AG04449 (cell line): ENCODE data around the gene RGS16.

Source experiments
- CTCF ChIA-PET: fragments of 350-600 bp; formaldehyde crosslinking; extraction: SDS; loops from one replicate; lab custom pipeline; 2021; ENCODE audit warnings: antibody characterized with exemption; lab: Yijun Ruan, JAX
- POLR2A ChIA-PET: fragments of 400-600, 350-600 bp; formaldehyde crosslinking; extraction: SDS; loops from one replicate; lab custom pipeline; 2020; ENCODE audit warnings: antibody characterized with exemption, inconsistent platforms; lab: Yijun Ruan, JAX
- DNase-seq: peaks from one replicate; pipeline ENCODE4 v3.0.0-alpha.2; 2010; ENCODE audit warnings: low read depth, low spot score
- H3K4me3 ChIP-seq: 2 replicates; pipeline ENCODE4 v1.5.1; 2011; ENCODE audit warnings: low read depth, mild to moderate bottlenecking, control low read depth, low read length
- CTCF ChIP-seq: IDR thresholded peaks from one replicate; pipeline ENCODE4 v1.5.1; 2011; ENCODE audit warnings: mild to moderate bottlenecking, moderate library complexity, low read length, control low read depth, inconsistent platforms; ENCODE audit not compliant: insufficient read depth; ENCODE audit errors: missing control alignments

Gene RGS16

GRCh38 chr1:182608845-182609610 lies 4.8 kb upstream of the RGS16 start:
- DNase-seq: no peak
- H3K4me3 ChIP-seq: no peak overlapping the region
- no peak for TF ChIP-seq CTCF
- POLR2A ChIA-PET: no interaction called here
- CTCF ChIA-PET: interaction anchor here (13.7 to 23.1 kb wide), 2 partner anchors 11 to 177 kb away, joined by 184 to 997 read pairs; partner anchors contain the start of gene NPL

DNA sequence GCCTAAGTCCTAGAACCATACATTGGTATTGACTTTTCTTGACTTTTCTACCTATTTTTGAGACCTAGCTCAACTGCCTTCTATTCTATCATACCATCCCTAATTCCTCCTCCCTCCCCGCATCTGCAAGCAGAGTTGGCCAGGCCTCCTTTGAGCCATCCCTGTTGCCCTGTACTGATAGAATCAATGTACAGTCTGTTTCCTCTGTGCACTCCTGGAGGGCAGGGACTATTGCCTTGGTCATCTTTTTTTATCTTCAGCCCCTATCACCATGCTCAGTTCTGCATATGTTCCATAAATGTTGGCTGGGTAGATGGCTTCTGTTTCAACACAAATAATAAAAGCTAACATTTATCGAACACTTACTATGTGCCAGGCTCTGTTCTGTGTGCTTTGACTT lies 4.0 kb upstream of the RGS16 start:
- TF ChIP-seq CTCF: no peak
- ChIA-PET CTCF (interaction anchor here (13.7 to 23.1 kb wide), 2 partner anchors 10 to 178 kb away, joined by 184 to 997 read pairs; partner anchors contain the start of gene NPL), POLR2A (no interaction called here)
- H3K4me3 ChIP-seq: no peak overlapping the region
- no peak for DNase-seq

- TF ChIP-seq CTCF: no peak
- no peak for DNase-seq
- ChIA-PET POLR2A (no interaction called here), CTCF (interaction anchor here (1.3 to 23.1 kb wide), 3 partner anchors 9 to 179 kb away, joined by 4 to 997 read pairs (median 184); partner anchors contain the start of gene NPL)
- H3K4me3 ChIP-seq: no peak overlapping the region
Measured at GRCh38 chr1:182607566-182607965, 3.4 kb upstream of the RGS16 start.

- no peak for DNase-seq
- H3K4me3 ChIP-seq: peak overlapping the region; percentile 57
- ChIA-PET POLR2A (interaction anchor here (0.7 to 1.7 kb wide), 2 partner anchors 11 to 179 kb away, joined by 3 to 8 read pairs; no protein-coding TSS in a partner anchor), CTCF (interaction anchor here (0.8 to 23.1 kb wide), 9 partner anchors 5 to 518 kb away, joined by 3 to 997 read pairs (median 10); partner anchors contain the start of genes NPL, RGS16 and RNASEL)
- no peak for TF ChIP-seq CTCF
Measured at GRCh38 chr1:182603646-182604174, 479 bp downstream of the RGS16 start.

- TF ChIP-seq CTCF: no peak
- ChIA-PET CTCF (interaction anchor here (0.8 to 23.1 kb wide), 10 partner anchors 8 to 517 kb away, joined by 3 to 997 read pairs (median 7); partner anchors contain the start of genes NPL, RGS16 and RNASEL), POLR2A (interaction anchor here (0.7 to 1.7 kb wide), 2 partner anchors 12 to 180 kb away, joined by 3 to 8 read pairs; no protein-coding TSS in a partner anchor)
- no peak for DNase-seq
- H3K4me3 ChIP-seq: no peak overlapping the region
Measured at GRCh38 chr1:182602935-182603645, 1.1 kb downstream of the RGS16 start.

DNA sequence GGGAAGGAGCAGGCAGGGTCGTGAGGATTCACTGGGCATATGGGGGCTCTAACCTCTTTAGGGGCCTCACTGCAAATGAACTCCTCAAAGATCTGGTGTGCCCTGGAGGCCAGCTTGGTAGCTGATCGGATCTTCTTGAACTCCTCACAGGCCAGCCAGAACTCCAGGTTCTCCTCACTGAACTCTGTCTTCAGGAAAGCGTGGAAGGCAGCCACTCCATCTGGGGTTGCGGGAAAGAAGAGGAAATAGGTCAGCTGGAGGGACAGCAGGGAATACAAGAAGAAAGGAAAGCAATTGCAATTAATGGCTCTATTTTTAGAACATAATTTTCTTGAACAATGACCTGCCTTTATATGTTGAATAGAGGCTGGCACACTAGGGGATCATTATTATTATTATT lies 2.3 kb downstream of the RGS16 start:
- ChIA-PET POLR2A (no interaction called here), CTCF (interaction anchor here (1.3 to 23.1 kb wide), 12 partner anchors 9 to 252 kb away, joined by 4 to 997 read pairs (median 8); partner anchors contain the start of genes NPL, RGS16 and RNASEL)
- no peak overlapping the region for H3K4me3 ChIP-seq
- no peak for TF ChIP-seq CTCF
- no peak for DNase-seq
